ENCODE results near the gene DYRK1B. TPM values are rescaled to one million over a fixed set of nuclear protein-coding genes. Genes with fewer than 3 reads are reported as not detected.

DYRK1B gene
- polyA plus RNA-seq, 1 donor from 2014 or later = 11.3 TPM

DNA sequence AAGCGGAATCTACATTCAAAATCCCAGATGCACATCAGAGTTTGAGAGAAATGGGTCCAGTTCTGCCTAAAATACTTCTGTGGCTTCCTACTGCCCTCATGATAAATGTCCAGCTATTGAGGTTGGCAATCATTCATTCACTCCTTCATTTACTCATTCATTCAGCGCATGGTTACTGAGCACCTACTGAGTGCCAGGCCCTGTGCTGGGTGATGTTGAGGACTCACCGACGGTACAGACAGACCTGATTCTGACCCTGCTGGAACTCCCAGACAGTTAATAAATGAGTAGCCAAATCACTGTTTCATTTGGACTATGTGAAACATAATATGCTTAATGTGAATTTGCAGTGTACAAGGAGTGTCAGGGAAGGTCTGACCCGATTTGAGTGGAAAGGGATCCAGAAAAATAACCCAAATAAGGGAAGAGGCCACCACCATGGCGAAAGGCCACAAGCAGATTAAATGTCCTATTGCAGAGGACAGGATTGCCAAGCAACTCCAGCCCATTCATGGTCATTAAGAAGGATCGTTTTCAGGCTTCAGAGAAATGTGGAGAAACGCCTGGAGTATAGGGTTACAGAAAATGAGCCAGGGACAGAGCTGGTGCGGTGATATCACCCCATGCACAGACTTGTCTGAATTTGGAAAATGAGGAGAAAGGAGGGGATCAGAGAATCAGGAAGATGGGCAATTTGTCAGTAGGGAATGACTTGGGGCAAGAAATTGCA, 20.5 kb downstream of the DYRK1B start:
- Histone ChIP-seq H3F3A (ENCODE audit: insufficient read depth, low read length, poor library complexity, severe bottlenecking) (no peaks in the 10 kb centered on the region), H3K9me3 (ENCODE audit: low read length) (peaks cover 4% of the 10 kb centered on the region), H3K9me2 (ENCODE audit: insufficient read depth, low read length) (no peaks in the 10 kb centered on the region), H3K9ac (ENCODE audit: low read length) (no peak overlapping the region), H3K4me3 (ENCODE audit: low read length) (no peak overlapping the region), H2AFZ (ENCODE audit: low read depth, low read length) (no peak overlapping the region), H3K27ac (ENCODE audit: low read length) (no peak overlapping the region), H3K27me3 (ENCODE audit: insufficient read depth, low read depth, low read length) (no peaks in the 10 kb centered on the region), H4K20me1 (ENCODE audit: insufficient read depth) (no peaks in the 10 kb centered on the region), H3K4me2 (ENCODE audit: low read length) (no peak overlapping the region), H3K36me3 (ENCODE audit: insufficient read depth, low read length) (no peaks in the 10 kb centered on the region), H3K79me2 (replicated peaks; ENCODE audit: insufficient read depth, low read length) (no peaks in the 10 kb centered on the region)
- TF ChIP-seq EP300 (conservative IDR thresholded peaks at IDR 0.05; ENCODE audit: poor library complexity, severe bottlenecking) (no peak), MXI1 (conservative IDR thresholded peaks at IDR 0.05; ENCODE audit: poor library complexity, severe bottlenecking) (no peak), SMC3 (conservative IDR thresholded peaks at IDR 0.05; ENCODE audit: poor library complexity) (no peak), POLR2AphosphoS5 (IDR thresholded peaks at IDR 0.05) (no peak), EZH2 (IDR thresholded peaks at IDR 0.05; ENCODE audit: borderline replicate concordance, insufficient read depth, low read length, poor library complexity, severe bottlenecking) (no peak), RAD21 (conservative IDR thresholded peaks at IDR 0.05) (no peak), TAF1 (IDR thresholded peaks at IDR 0.05; ENCODE audit: low read depth) (no peak)
- TF ChIP-seq, protein P1, sequence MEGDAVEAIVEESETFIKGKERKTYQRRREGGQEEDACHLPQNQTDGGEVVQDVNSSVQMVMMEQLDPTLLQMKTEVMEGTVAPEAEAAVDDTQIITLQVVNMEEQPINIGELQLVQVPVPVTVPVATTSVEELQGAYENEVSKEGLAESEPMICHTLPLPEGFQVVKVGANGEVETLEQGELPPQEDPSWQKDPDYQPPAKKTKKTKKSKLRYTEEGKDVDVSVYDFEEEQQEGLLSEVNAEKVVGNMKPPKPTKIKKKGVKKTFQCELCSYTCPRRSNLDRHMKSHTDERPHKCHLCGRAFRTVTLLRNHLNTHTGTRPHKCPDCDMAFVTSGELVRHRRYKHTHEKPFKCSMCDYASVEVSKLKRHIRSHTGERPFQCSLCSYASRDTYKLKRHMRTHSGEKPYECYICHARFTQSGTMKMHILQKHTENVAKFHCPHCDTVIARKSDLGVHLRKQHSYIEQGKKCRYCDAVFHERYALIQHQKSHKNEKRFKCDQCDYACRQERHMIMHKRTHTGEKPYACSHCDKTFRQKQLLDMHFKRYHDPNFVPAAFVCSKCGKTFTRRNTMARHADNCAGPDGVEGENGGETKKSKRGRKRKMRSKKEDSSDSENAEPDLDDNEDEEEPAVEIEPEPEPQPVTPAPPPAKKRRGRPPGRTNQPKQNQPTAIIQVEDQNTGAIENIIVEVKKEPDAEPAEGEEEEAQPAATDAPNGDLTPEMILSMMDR (IDR thresholded peaks at IDR 0.05; ENCODE audit: poor library complexity, severe bottlenecking) = no peak
- TF ChIP-seq, protein P2, sequence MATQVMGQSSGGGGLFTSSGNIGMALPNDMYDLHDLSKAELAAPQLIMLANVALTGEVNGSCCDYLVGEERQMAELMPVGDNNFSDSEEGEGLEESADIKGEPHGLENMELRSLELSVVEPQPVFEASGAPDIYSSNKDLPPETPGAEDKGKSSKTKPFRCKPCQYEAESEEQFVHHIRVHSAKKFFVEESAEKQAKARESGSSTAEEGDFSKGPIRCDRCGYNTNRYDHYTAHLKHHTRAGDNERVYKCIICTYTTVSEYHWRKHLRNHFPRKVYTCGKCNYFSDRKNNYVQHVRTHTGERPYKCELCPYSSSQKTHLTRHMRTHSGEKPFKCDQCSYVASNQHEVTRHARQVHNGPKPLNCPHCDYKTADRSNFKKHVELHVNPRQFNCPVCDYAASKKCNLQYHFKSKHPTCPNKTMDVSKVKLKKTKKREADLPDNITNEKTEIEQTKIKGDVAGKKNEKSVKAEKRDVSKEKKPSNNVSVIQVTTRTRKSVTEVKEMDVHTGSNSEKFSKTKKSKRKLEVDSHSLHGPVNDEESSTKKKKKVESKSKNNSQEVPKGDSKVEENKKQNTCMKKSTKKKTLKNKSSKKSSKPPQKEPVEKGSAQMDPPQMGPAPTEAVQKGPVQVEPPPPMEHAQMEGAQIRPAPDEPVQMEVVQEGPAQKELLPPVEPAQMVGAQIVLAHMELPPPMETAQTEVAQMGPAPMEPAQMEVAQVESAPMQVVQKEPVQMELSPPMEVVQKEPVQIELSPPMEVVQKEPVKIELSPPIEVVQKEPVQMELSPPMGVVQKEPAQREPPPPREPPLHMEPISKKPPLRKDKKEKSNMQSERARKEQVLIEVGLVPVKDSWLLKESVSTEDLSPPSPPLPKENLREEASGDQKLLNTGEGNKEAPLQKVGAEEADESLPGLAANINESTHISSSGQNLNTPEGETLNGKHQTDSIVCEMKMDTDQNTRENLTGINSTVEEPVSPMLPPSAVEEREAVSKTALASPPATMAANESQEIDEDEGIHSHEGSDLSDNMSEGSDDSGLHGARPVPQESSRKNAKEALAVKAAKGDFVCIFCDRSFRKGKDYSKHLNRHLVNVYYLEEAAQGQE (IDR thresholded peaks at IDR 0.05; ENCODE audit: borderline replicate concordance) = no peak

DNA sequence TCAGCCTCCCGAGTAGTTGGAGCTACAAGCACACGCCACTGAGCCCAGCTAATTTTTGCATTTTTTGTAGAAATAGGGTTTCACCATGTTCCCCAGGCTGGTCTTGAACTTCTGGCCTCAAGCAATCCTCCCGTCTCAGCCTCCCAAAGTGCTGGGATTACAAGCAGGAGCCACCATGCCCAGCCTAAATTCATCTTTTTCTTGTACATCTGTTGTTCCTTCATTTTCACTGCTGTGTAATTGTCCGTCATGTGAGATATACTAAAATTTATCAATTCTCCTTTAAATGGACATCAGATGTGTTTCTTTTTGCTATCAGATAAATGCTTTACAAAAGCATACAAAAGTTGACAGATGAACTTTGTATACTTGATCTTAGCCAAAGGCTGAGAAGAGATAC, 22.9 kb downstream of the DYRK1B start:
- no peak overlapping the region for H3K27ac ChIP-seq (ENCODE audit: low read length)
- H3K79me2 ChIP-seq (replicated peaks; ENCODE audit: insufficient read depth, low read length) = no peaks in the 10 kb centered on the region
- H3K27me3 ChIP-seq (ENCODE audit: insufficient read depth, low read depth, low read length) = no peaks in the 10 kb centered on the region
- no peak overlapping the region for H3K9ac ChIP-seq (ENCODE audit: low read length)
- no peaks in the 10 kb centered on the region for H4K20me1 ChIP-seq (ENCODE audit: insufficient read depth)
- no peaks in the 10 kb centered on the region for H3K9me2 ChIP-seq (ENCODE audit: insufficient read depth, low read length)
- TF ChIP-seq EZH2 (IDR thresholded peaks at IDR 0.05; ENCODE audit: borderline replicate concordance, insufficient read depth, low read length, poor library complexity, severe bottlenecking) = no peak
- no peak for TF ChIP-seq EP300 (conservative IDR thresholded peaks at IDR 0.05; ENCODE audit: poor library complexity, severe bottlenecking)
- TF ChIP-seq, protein P2 (IDR thresholded peaks at IDR 0.05; ENCODE audit: borderline replicate concordance) = no peak
- TF ChIP-seq, protein P1 (IDR thresholded peaks at IDR 0.05; ENCODE audit: poor library complexity, severe bottlenecking) = no peak
- TF ChIP-seq MXI1 (conservative IDR thresholded peaks at IDR 0.05; ENCODE audit: poor library complexity, severe bottlenecking) = no peak
- TF ChIP-seq SMC3 (conservative IDR thresholded peaks at IDR 0.05; ENCODE audit: poor library complexity) = no peak
- TF ChIP-seq POLR2AphosphoS5 (IDR thresholded peaks at IDR 0.05) = no peak
- TF ChIP-seq TAF1 (IDR thresholded peaks at IDR 0.05; ENCODE audit: low read depth) = no peak
- TF ChIP-seq RAD21 (conservative IDR thresholded peaks at IDR 0.05) = no peak
- no peak overlapping the region for H3K4me3 ChIP-seq (ENCODE audit: low read length)
- peaks cover 4% of the 10 kb centered on the region for H3K9me3 ChIP-seq (ENCODE audit: low read length)
- H3K36me3 ChIP-seq (ENCODE audit: insufficient read depth, low read length) = no peaks in the 10 kb centered on the region
- no peak overlapping the region for H2AFZ ChIP-seq (ENCODE audit: low read depth, low read length)
- no peaks in the 10 kb centered on the region for H3F3A ChIP-seq (ENCODE audit: insufficient read depth, low read length, poor library complexity, severe bottlenecking)
- H3K4me2 ChIP-seq (ENCODE audit: low read length) = no peak overlapping the region
